Cardiac atrium fibroblast (primary cell): ENCODE data around the gene SLC1A6. TPM values are rescaled to one million over a fixed set of nuclear protein-coding genes. Genes with fewer than 3 reads are reported as not detected.

ENCODE experiments used
- total RNA-seq: library from RNA; depleted of rRNA; stranded (reverse); fragments of >200 nt; gene quantifications from 2 replicates; pipeline ENCODE4 v1.2.3, GENCODE V29; 2015

Gene SLC1A6
- total RNA-seq = not detected in 2 replicates

DNA sequence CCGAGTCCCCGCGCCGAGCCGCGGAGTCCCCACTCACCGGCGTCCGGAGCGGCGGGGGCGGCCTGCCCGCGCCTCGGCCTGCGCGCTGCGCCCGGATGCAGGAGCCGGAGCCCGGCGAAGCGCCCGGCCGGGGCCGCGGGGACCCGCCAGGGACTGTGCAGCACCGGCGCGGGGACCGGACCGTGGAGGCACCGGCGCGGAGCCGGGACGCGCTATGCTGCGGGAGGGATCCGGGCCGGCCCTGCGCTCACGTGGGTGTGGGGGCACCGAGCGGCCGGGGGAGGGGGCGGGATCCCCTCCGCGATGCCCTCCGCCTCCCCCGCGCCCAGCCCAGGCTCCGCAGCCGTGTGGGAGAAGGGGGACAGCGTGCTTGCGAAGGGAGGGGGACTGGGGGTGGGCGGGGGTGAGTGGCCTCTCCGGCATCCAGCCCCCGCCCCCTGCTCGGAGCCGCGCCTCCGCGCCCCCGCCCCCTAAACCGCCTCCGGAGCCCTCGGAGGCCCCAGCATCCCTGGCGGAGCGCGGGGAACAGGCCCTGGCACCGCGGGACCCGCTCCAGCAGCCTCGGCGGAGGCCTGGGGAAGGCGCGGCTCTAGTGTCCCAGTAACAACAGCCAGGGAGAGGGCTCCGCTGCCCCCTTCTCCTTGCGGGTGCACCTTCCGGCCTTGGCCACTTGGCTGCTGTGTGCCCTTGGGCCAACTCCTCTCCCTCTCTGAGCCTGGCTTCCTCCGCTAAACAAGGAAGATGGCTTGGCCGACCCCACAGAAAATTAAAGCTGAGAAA, at the start of gene SLC1A6:
Gene SLC1A6 (minus strand): TSS at position 389 of the 780 bp plus-strand sequence. CDS start 6,954 bp downstream, outside the sequence.

GRCh38 chr19:14941189-14941588, 38.5 kb downstream of the SLC1A6 start, which contains the start of gene OR7C2:
Gene OR7C2, plus strand, starts transcription at chr19:14941489. Its CDS starts 0 bp downstream, at chr19:14941489.

Other genes starting within 250 kb of the SLC1A6 start
- gene ADGRE2, start 201.3 kb downstream of the SLC1A6 start, total RNA-seq = 0.32 and 1.4 TPM in 2 replicates
- not detected in 2 replicates for gene OR7A5, start 144.7 kb downstream of the SLC1A6 start, total RNA-seq
- gene OR7C1, start 144.7 kb downstream of the SLC1A6 start, total RNA-seq = not detected in 2 replicates
- gene OR7A10, start 130.9 kb downstream of the SLC1A6 start, total RNA-seq = not detected in 2 replicates
- not detected in 2 replicates for gene OR7A17, start 93.7 kb downstream of the SLC1A6 start, total RNA-seq
- not detected in 2 replicates for gene OR7C2, start 38.4 kb downstream of the SLC1A6 start, total RNA-seq
- not detected in 2 replicates for gene CASP14, start 69.6 kb upstream of the SLC1A6 start, total RNA-seq
- gene OR1I1, start 102.3 kb upstream of the SLC1A6 start, total RNA-seq = not detected in 2 replicates
- gene SYDE1, start 127.5 kb upstream of the SLC1A6 start, total RNA-seq = 59.6 and 61.6 TPM in 2 replicates
- gene NOTCH3, start 221.1 kb upstream of the SLC1A6 start, total RNA-seq = 143 and 213 TPM in 2 replicates